GM12878 (cell line): ENCODE results near the gene MXRA8. TPM values are rescaled to one million over a fixed set of nuclear protein-coding genes. Genes with fewer than 3 reads are reported as not detected.

Experiments
- ATAC-seq: fragments of 200-7000 bp; cut with Tn5 transposase; 3 replicates; pipeline ENCODE4 v1.9.1; 2020; ENCODE audit warnings: mild to moderate bottlenecking, moderate library complexity
- BruUV-seq: library from RNA; stranded (reverse); fragments of 400-500 nt; replicated peaks from 2 replicates; lab custom pipeline; 2021; lab: Mats Ljungman, UMichigan
- CTCF ChIA-PET: fragments of 300-600 bp; sonication (Branson Sonifier 250); formaldehyde crosslinking; extraction: SDS; loops from one replicate; lab custom pipeline; 2021; ENCODE audit warnings: inconsistent platforms; lab: Yijun Ruan, JAX
- POLR2A ChIA-PET: fragments of 350-600 bp; formaldehyde crosslinking; extraction: SDS; loops from one replicate; lab custom pipeline; 2021; ENCODE audit warnings: inconsistent platforms; lab: Charles Lee
- RAD21 ChIA-PET: fragments of 300-600 bp; sonication (Branson Sonifier 250); formaldehyde crosslinking; loops from one replicate; lab custom pipeline; 2023; ENCODE audit warnings: antibody characterized with exemption; ENCODE audit not compliant: unreplicated experiment; lab: Charles Lee
- SMC1A ChIA-PET: fragments of 300-600 bp; sonication (Branson Sonifier 250); formaldehyde crosslinking; loops from one replicate; lab custom pipeline; 2023; ENCODE audit not compliant: unreplicated experiment, uncharacterized antibody; lab: Charles Lee
- DNase-seq: peaks from one replicate; pipeline ENCODE4 v3.0.0-alpha.2; 2011; ENCODE audit warnings: low read depth, low spot score
- FAIRE-seq: peaks from 3 replicates; lab custom pipeline; 2011; peaks lifted over from hg19 to GRCh38; lab: Jason Lieb, UNC
- H2AFZ ChIP-seq: 2 replicates; pipeline ENCODE4 v1.6.0; 2011; ENCODE audit warnings: low read depth, low read length, control low read depth; ENCODE audit not compliant: control insufficient read depth
- H3K27ac ChIP-seq: 2 replicates; pipeline ENCODE4 v1.5.1; 2011; ENCODE audit warnings: control low read depth; ENCODE audit not compliant: control insufficient read depth, insufficient read depth
- H3K27me3 ChIP-seq, 2 experiments: replicated peaks in 1 of 2; 2 replicates each; pipeline versions ENCODE4 v1.6.0 to v1.6.1; 2011; ENCODE audit warnings: low read length in 1 of 2; ENCODE audit not compliant: control insufficient read depth in 2 of 2, insufficient read depth in 2 of 2
- H3K36me3 ChIP-seq, 2 experiments: 2 replicates each; pipeline ENCODE4 v1.5.1; 2011; ENCODE audit warnings: low read length in 1 of 2; ENCODE audit not compliant: control insufficient read depth in 2 of 2, insufficient read depth in 2 of 2
- H3K4me1 ChIP-seq: 2 replicates; pipeline ENCODE4 v1.6.1; 2011; ENCODE audit warnings: mild to moderate bottlenecking, low read length, moderate library complexity, mixed read lengths; ENCODE audit not compliant: control insufficient read depth, insufficient read depth
- H3K4me2 ChIP-seq: 2 replicates; pipeline ENCODE4 v1.6.0; 2011; ENCODE audit warnings: control low read depth; ENCODE audit not compliant: control insufficient read depth, insufficient read depth
- H3K4me3 ChIP-seq: fragments of 200-600 bp; sonication (generic); 2 replicates; pipeline ENCODE4 v1.5.1; 2016
- H3K79me2 ChIP-seq: 2 replicates; pipeline ENCODE4 v1.6.0; 2011; ENCODE audit warnings: low read length; ENCODE audit not compliant: control insufficient read depth, insufficient read depth
- H3K9ac ChIP-seq: 2 replicates; pipeline ENCODE4 v1.8.0; 2011; ENCODE audit warnings: low read length, control low read depth, mixed read lengths; ENCODE audit not compliant: control insufficient read depth, insufficient read depth
- H3K9me3 ChIP-seq: replicated peaks from 3 replicates; pipeline ENCODE4 v1.5.1; 2011; ENCODE audit warnings: mild to moderate bottlenecking, low read length; ENCODE audit not compliant: control insufficient read depth, insufficient read depth
- H4K20me1 ChIP-seq: 2 replicates; pipeline ENCODE4 v1.6.0; 2011; ENCODE audit not compliant: control insufficient read depth, insufficient read depth
- BACH1 ChIP-seq: fragments of 450-650 bp; IDR thresholded peaks from 2 replicates; pipeline ENCODE4 v1.6.1; 2017; ENCODE audit warnings: mild to moderate bottlenecking, borderline replicate concordance
- RUNX3 ChIP-seq: IDR thresholded peaks from 2 replicates; pipeline ENCODE4 v1.6.1; 2012; ENCODE audit warnings: low read length, inconsistent platforms
- STAT3 ChIP-seq: IDR thresholded peaks from 2 replicates; pipeline ENCODE4 v1.6.1; 2011; ENCODE audit warnings: low read depth, low read length, improper control_type of control experiment
- TAF1 ChIP-seq: IDR thresholded peaks from 2 replicates; pipeline ENCODE4 v1.6.1; 2011; ENCODE audit warnings: mild to moderate bottlenecking, low read depth, low read length, borderline replicate concordance
- WGBS: methylation state at CpG from one replicate; pipeline ENCODE4 v1.1.6; 2016; ENCODE audit warnings: low lambda C conversion rate; ENCODE audit not compliant: insufficient replicate concordance, insufficient coverage; ENCODE audit errors: missing lambda C conversion rate; 5-methylcytosine and 5-hydroxymethylcytosine counted together
- in situ Hi-C: fragments of 300-500 bp; cut with MboI; formaldehyde crosslinking; loops from 9 replicates; pipeline ENCODE4 v1.14.3; 2018; ENCODE audit warnings: mixed read lengths
- intact Hi-C: fragments of 100-400 bp; cut with micrococcal nuclease; formaldehyde crosslinking; loops from one replicate; pipeline ENCODE4 v1.14.2; 2022; ENCODE audit not compliant: unreplicated experiment
- polyA plus RNA-seq, 11 experiments: library from polyadenylated mRNA; depleted of rRNA in 4 of 11; unstranded in 6 of 11; stranded (reverse) in 5 of 11; fragments of >200 nt; fragmentation: Nextera tagmentation in 4 of 11; fragmentation: Illumina TruSeq in 1 of 11; extraction: Ambion mirVana in 4 of 11; extraction: Trizol in 1 of 11; gene quantifications; 1 replicate in 1 of 11; 2 replicates in 10 of 11; pipeline versions ENCODE4 v1.2.1 to v1.2.3, GENCODE V29; 2011 to 2016; ENCODE audit warnings: inconsistent platforms in 2 of 11, missing spikeins in 2 of 11, low read depth in 1 of 11
- total RNA-seq, 4 experiments: library from RNA; depleted of rRNA in 3 of 4; stranded (reverse); fragments of >200 nt in 3 of 4; fragmentation: Illumina TruSeq in 1 of 4; extraction: Trizol in 1 of 4; gene quantifications; 2 replicates each; pipeline versions ENCODE4 v1.2.1 to v1.2.3, GENCODE V29; 2013 to 2021
- TF ChIP-seq, protein P1 (sequence below): fragments of 450-650 bp; IDR thresholded peaks from 2 replicates; pipeline ENCODE4 v1.6.1; 2017; ENCODE audit warnings: mild to moderate bottlenecking, moderate library complexity
- TF ChIP-seq, protein P2 (sequence below): fragments of 450-650 bp; formaldehyde crosslinking; IDR thresholded peaks from 2 replicates; pipeline ENCODE4 v1.4.0; 2022; ENCODE audit warnings: mild to moderate bottlenecking, moderate library complexity

The MXRA8 gene
- total and polyA plus RNA-seq, 10 of the 15 experiments (the other 5 are each of a cell fraction or from before 2014, with no cell fraction given) = 0.11 to 0.54 (median 0.21) TPM; not detected in 6

DNA sequence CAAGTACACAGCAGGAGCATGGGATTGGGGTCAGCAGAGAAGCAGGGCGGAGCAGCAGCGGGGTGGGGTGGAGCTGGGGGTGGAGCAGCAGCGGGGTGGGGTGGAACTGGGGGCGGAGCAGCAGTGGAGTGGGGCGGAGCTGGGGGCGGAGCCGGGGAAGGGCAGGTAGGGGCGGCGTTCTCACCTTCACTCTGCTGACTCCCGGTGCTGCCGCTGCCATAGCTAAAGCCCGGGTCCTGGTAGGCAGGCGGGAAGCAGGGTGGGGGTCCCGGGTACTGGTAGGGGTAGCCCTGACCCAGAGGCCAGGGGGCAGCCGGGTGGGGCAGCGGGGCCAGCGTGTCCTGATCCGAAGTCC, 20.6 kb downstream of the MXRA8 start:
- Histone ChIP-seq H3K79me2 (no peaks in the 10 kb centered on the region), H3K36me3 (peaks cover 0 to 5% of the 10 kb centered on the region in 2 experiments), H3K4me1 (no peaks in the 10 kb centered on the region), H3K27me3 (no peaks in the 10 kb centered on the region), H3K9me3 (no peaks in the 10 kb centered on the region), H3K27ac (no peak overlapping the region), H3K4me3 (no peak overlapping the region), H3K4me2 (no peak overlapping the region), H2AFZ (no peak overlapping the region), H4K20me1 (no peaks in the 10 kb centered on the region), H3K9ac (no peak overlapping the region)
- ChIA-PET RAD21 (interaction anchor here (0.5 to 0.6 kb wide), 2 partner anchors 9 to 341 kb away, joined by 3 read pairs; no protein-coding TSS in a partner anchor), CTCF (no interaction called here), SMC1A (no interaction called here), POLR2A (no interaction called here)
- BruUV-seq = no TSS peak
- in situ Hi-C loops (no loop called here), intact Hi-C loops (no loop called here)
- DNase-seq = no peak
- TF ChIP-seq TAF1 (no peak), BACH1 (no peak), RUNX3 (no peak), STAT3 (no peak)
- TF ChIP-seq, protein P1, sequence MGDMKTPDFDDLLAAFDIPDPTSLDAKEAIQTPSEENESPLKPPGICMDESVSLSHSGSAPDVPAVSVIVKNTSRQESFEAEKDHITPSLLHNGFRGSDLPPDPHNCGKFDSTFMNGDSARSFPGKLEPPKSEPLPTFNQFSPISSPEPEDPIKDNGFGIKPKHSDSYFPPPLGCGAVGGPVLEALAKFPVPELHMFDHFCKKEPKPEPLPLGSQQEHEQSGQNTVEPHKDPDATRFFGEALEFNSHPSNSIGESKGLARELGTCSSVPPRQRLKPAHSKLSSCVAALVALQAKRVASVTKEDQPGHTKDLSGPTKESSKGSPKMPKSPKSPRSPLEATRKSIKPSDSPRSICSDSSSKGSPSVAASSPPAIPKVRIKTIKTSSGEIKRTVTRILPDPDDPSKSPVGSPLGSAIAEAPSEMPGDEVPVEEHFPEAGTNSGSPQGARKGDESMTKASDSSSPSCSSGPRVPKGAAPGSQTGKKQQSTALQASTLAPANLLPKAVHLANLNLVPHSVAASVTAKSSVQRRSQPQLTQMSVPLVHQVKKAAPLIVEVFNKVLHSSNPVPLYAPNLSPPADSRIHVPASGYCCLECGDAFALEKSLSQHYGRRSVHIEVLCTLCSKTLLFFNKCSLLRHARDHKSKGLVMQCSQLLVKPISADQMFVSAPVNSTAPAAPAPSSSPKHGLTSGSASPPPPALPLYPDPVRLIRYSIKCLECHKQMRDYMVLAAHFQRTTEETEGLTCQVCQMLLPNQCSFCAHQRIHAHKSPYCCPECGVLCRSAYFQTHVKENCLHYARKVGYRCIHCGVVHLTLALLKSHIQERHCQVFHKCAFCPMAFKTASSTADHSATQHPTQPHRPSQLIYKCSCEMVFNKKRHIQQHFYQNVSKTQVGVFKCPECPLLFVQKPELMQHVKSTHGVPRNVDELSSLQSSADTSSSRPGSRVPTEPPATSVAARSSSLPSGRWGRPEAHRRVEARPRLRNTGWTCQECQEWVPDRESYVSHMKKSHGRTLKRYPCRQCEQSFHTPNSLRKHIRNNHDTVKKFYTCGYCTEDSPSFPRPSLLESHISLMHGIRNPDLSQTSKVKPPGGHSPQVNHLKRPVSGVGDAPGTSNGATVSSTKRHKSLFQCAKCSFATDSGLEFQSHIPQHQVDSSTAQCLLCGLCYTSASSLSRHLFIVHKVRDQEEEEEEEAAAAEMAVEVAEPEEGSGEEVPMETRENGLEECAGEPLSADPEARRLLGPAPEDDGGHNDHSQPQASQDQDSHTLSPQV = no peak
- TF ChIP-seq, protein P2, sequence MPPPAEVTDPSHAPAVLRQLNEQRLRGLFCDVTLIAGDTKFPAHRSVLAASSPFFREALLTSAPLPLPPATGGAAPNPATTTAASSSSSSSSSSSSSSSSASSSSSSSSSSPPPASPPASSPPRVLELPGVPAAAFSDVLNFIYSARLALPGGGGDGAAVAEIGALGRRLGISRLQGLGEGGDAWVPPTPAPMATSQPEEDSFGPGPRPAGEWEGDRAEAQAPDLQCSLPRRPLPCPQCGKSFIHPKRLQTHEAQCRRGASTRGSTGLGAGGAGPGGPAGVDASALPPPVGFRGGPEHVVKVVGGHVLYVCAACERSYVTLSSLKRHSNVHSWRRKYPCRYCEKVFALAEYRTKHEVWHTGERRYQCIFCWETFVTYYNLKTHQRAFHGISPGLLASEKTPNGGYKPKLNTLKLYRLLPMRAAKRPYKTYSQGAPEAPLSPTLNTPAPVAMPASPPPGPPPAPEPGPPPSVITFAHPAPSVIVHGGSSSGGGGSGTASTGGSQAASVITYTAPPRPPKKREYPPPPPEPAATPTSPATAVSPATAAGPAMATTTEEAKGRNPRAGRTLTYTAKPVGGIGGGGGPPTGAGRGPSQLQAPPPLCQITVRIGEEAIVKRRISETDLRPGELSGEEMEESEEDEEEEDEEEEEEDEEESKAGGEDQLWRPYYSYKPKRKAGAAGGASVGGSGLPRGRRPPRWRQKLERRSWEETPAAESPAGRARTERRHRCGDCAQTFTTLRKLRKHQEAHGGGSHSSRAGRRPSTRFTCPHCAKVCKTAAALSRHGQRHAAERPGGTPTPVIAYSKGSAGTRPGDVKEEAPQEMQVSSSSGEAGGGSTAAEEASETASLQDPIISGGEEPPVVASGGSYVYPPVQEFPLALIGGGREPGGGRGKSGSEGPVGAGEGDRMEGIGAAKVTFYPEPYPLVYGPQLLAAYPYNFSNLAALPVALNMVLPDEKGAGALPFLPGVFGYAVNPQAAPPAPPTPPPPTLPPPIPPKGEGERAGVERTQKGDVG (CRISPR knock-in tag) = no peak
- peak; percentile 93 for ATAC-seq
- FAIRE-seq = no peak
- WGBS = 75% methylated on average over 17 of the region's 18 CpGs
